Transverse colon (tissue), 4 donors: ENCODE measurements around the gene TM4SF4. TPM values are rescaled to one million over a fixed set of nuclear protein-coding genes. Genes with fewer than 3 reads are reported as not detected.

ENCODE experiments used
- DNase-seq: peaks from one replicate; pipeline ENCODE4 v3.0.0-alpha.2; 2019
- H3K27ac ChIP-seq, 4 donors: fragments of 200-600 bp; sonication (generic); 2 replicates each; pipeline ENCODE4 v1.5.1; 2016 to 2018; ENCODE audit warnings: inconsistent platforms in 4 of 4
- H3K27me3 ChIP-seq: fragments of 200-600 bp; sonication (generic); 2 replicates; pipeline ENCODE4 v1.5.1; 2017; ENCODE audit warnings: inconsistent platforms
- H3K36me3 ChIP-seq, 4 donors: fragments of 200-600 bp; sonication (generic); 2 replicates each; pipeline ENCODE4 v1.5.1; 2017 to 2019; ENCODE audit warnings: inconsistent platforms in 4 of 4
- H3K4me1 ChIP-seq, 4 donors: fragments of 200-600 bp; sonication (generic); 2 replicates each; pipeline ENCODE4 v1.5.1; 2017 to 2020; ENCODE audit warnings: inconsistent platforms in 4 of 4
- H3K4me3 ChIP-seq, 4 donors: fragments of 200-600 bp; sonication (generic); 1 replicate in 1 of 4; 2 replicates in 3 of 4; pipeline versions ENCODE4 v1.5.1 to v1.6.1; 2017 to 2019; ENCODE audit warnings: inconsistent platforms in 4 of 4
- H3K9me3 ChIP-seq, 2 donors: fragments of 200-600 bp; sonication (generic); 2 replicates each; pipeline ENCODE4 v1.5.1; 2017 to 2019; ENCODE audit warnings: inconsistent platforms in 2 of 2
- CTCF ChIP-seq, 5 experiments: fragments of 200-600 bp in 3 of 5; fragments of 450-650 bp in 2 of 5; sonication (generic) in 3 of 5; IDR thresholded peaks; 1 replicate in 2 of 5; 2 replicates in 3 of 5; pipeline ENCODE4 v1.5.1; 2016 to 2017; ENCODE audit warnings: antibody characterized with exemption in 5 of 5, inconsistent platforms in 3 of 5, mild to moderate bottlenecking in 2 of 5, moderate library complexity in 1 of 5
- EP300 ChIP-seq: sonication (generic); formaldehyde crosslinking; IDR thresholded peaks from one replicate; pipeline ENCODE4 v1.6.1; 2017; ENCODE audit warnings: antibody characterized with exemption, low read depth
- POLR2A ChIP-seq: fragments of 450-650 bp; IDR thresholded peaks from one replicate; pipeline ENCODE4 v1.6.1; 2016; ENCODE audit warnings: antibody characterized with exemption, mild to moderate bottlenecking, moderate library complexity
- POLR2AphosphoS5 ChIP-seq, 3 donors: sonication (generic); formaldehyde crosslinking; IDR thresholded peaks; one replicate each; pipeline ENCODE4 v1.6.1; 2016; ENCODE audit warnings: antibody characterized with exemption in 3 of 3
- WGBS, 2 donors: methylation state at CpG; one replicate each; pipeline ENCODE4 v1.1.5; 2018; ENCODE audit warnings: low coverage in 1 of 2; 5-methylcytosine and 5-hydroxymethylcytosine counted together
- in situ Hi-C, 4 donors: fragments of 200-750 bp; cut with MboI; loops; one replicate each; pipeline versions ENCODE4 v1.15.0 to v1.15.1; 2017; ENCODE audit warnings: low sequenced_read_pairs in 3 of 4, low pct_ligation_motif_present in 1 of 4, low pct_unique_long_range_greater_than_20kb in 1 of 4
- intact Hi-C: fragments of 100-400 bp; cut with DNase I; formaldehyde crosslinking; loops from one replicate; pipeline ENCODE4 v1.15.1; 2023; ENCODE audit warnings: low total_unique reads
- total RNA-seq, 4 donors: library from RNA; depleted of rRNA; stranded (reverse); fragments of >200 nt; gene quantifications; one replicate each; pipeline ENCODE4 v1.1.0, GENCODE V29; 2016

Gene TM4SF4
- total RNA-seq, 4 donors from 2014 or later, result 0.95 to 3.1 TPM; not detected in 2

GRCh38 chr3:149468504-149469212, 5.8 kb upstream of the TM4SF4 start:
- H3K4me1 ChIP-seq, result peaks cover 4 to 14% (median 7%) of the 10 kb centered on the region in 4 donors
- no peak overlapping the region for H3K27ac ChIP-seq
- WGBS, 2 donors, result 92 to 97% methylated on average over 2 of the region's 2 CpGs
- no peaks in the 10 kb centered on the region for H3K27me3 ChIP-seq
- no peaks in the 10 kb centered on the region for H3K36me3 ChIP-seq
- TF ChIP-seq EP300 (no peak), POLR2AphosphoS5 (IDR thresholded peaks at IDR 0.05) (no peak), CTCF (IDR thresholded peaks at IDR 0.05) (no peak), POLR2A (no peak)
- DNase-seq, result no peak
- intact Hi-C loops (no loop called here), in situ Hi-C loops (no loop called here)
- H3K4me3 ChIP-seq, result no peak overlapping the region
- no peaks in the 10 kb centered on the region for H3K9me3 ChIP-seq

- WGBS, 2 donors, result 70 to 77% methylated on average over 1 to 3 of the region's 3 CpGs
- peaks cover 4 to 25% (median 11%) of the 10 kb centered on the region in 4 donors for H3K4me1 ChIP-seq
- H3K4me3 ChIP-seq, result no peak overlapping the region
- DNase-seq, result no peak
- TF ChIP-seq CTCF (IDR thresholded peaks at IDR 0.05) (no peak), EP300 (no peak), POLR2A (no peak), POLR2AphosphoS5 (IDR thresholded peaks at IDR 0.05) (no peak)
- in situ Hi-C loops, result loop anchor here in 2 of 4 donors (10.0 kb wide), 2 partner anchors 76 to 116 kb away; no protein-coding TSS in a partner anchor
- H3K27ac ChIP-seq, result no peak overlapping the region
- H3K27me3 ChIP-seq, result no peaks in the 10 kb centered on the region
- no peaks in the 10 kb centered on the region for H3K36me3 ChIP-seq
- intact Hi-C loops, result no loop called here
- H3K9me3 ChIP-seq, result no peaks in the 10 kb centered on the region
Observed at GRCh38 chr3:149470381-149470780, 4.1 kb upstream of the TM4SF4 start.

- intact Hi-C loops (no loop called here), in situ Hi-C loops (loop anchor here in 2 of 4 donors (10.0 kb wide), 2 partner anchors 77 to 117 kb away; no protein-coding TSS in a partner anchor)
- H3K36me3 ChIP-seq, result no peaks in the 10 kb centered on the region
- H3K9me3 ChIP-seq, result no peaks in the 10 kb centered on the region
- 57 to 60% methylated on average over 2 of the region's 2 CpGs for WGBS, 2 donors
- no peak overlapping the region for H3K4me3 ChIP-seq
- no peaks in the 10 kb centered on the region for H3K27me3 ChIP-seq
- peaks cover 4 to 25% (median 11%) of the 10 kb centered on the region in 4 donors for H3K4me1 ChIP-seq
- H3K27ac ChIP-seq, result no peak overlapping the region
- DNase-seq, result no peak
- no peak for TF ChIP-seq POLR2AphosphoS5 (IDR thresholded peaks at IDR 0.05)
- no peak for TF ChIP-seq EP300
- no peak for TF ChIP-seq POLR2A
- no peak for TF ChIP-seq CTCF (IDR thresholded peaks at IDR 0.05)
Observed at GRCh38 chr3:149472030-149472797, 2.3 kb upstream of the TM4SF4 start.
